Measurements from ENCODE around the gene POU6F1. TPM values are rescaled to one million over a fixed set of nuclear protein-coding genes. Genes with fewer than 3 reads are reported as not detected.

The POU6F1 gene
- total and polyA plus RNA-seq, 9 donors: 11.8 to 48.8 (median 28.9) TPM

DNA sequence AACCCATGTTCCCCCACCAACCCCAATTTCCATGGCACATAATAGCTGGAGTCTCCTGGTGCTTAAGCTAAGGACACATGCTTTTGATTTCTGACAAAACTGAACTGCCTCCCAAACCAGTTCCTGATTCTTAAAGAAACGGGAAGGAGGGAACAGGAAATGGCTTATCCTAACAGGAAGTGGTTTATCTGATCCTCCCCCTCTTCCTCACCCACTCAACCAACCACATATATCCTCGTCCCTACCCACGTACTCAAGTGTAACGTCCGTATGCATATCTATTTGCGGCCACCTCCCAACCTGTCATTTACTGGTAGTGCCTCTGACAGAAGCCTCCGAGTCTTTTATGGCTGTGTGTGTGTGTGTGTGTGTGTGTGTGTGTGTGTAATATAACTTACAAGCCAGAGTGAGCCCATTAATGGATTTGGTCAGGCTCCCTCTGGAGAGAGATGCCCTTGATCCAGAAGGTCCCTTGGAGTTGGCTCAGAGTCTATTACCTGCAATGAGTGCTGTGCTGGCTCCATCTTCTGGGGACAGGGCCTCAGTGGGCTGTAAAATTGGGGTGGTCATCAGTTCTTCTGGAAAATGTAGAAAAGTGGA is 28.5 kb upstream of the POU6F1 start:
- WGBS, 3 donors: 33 to 41% (median 40%) methylated on average over 7 of the region's 7 CpGs
- Histone ChIP-seq H3K36me3 (no peaks in the 10 kb centered on the region), H3K4me3 (no peak overlapping the region), H3K9me3 (no peaks in the 10 kb centered on the region), H3K27ac (no peak overlapping the region), H3K4me1 (ENCODE audit: insufficient read depth) (peaks cover 4% of the 10 kb centered on the region), H3K27me3 (no peaks in the 10 kb centered on the region)
- intact Hi-C loops (cut with DNase I): no loop called here
- TF ChIP-seq EP300 (IDR thresholded peaks at IDR 0.05): no peak
- no peak for TF ChIP-seq POLR2A (IDR thresholded peaks at IDR 0.05)
- TF ChIP-seq, protein P1, sequence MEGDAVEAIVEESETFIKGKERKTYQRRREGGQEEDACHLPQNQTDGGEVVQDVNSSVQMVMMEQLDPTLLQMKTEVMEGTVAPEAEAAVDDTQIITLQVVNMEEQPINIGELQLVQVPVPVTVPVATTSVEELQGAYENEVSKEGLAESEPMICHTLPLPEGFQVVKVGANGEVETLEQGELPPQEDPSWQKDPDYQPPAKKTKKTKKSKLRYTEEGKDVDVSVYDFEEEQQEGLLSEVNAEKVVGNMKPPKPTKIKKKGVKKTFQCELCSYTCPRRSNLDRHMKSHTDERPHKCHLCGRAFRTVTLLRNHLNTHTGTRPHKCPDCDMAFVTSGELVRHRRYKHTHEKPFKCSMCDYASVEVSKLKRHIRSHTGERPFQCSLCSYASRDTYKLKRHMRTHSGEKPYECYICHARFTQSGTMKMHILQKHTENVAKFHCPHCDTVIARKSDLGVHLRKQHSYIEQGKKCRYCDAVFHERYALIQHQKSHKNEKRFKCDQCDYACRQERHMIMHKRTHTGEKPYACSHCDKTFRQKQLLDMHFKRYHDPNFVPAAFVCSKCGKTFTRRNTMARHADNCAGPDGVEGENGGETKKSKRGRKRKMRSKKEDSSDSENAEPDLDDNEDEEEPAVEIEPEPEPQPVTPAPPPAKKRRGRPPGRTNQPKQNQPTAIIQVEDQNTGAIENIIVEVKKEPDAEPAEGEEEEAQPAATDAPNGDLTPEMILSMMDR (IDR thresholded peaks at IDR 0.05): no peak
- no peak for DNase-seq

DNA sequence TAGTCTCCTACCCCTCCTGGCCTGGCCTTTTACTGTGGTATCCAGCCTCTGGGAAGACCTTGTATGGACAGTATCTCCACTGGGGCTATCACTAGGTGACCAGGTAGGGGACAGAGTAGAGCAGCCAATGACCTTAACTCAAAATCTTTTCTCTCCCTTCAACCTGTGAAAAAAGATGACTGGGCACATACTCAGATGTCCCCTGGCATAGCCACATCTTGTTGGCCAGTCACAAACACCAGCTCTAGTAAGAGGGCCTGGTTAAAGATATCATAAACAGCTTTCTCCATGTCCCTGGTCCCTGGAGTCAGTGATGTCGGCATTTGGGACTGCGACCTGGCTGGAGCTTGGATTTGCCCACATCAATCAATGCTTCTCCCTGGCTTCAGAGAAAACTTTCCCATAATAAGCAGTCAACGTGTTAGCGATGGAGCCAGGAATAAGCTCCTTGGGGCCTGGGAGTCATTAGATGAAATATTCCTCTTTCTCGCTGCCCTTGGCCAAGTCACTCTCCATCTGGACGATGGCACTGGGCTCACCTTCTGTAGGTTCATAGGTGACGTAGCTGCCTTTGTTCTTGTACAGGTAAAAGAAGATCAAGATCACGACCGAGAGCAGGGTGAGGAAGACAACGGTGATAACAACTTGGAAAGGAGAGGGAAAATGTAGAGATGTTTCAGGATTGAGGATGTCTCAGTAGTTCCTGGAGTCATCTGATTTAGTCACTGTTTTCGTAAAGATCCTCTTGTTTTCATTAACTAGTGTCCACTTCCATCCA is 27.8 kb upstream of the POU6F1 start:
- TF ChIP-seq, protein P1 (IDR thresholded peaks at IDR 0.05): no peak
- TF ChIP-seq EP300 (IDR thresholded peaks at IDR 0.05): no peak
- TF ChIP-seq POLR2A (IDR thresholded peaks at IDR 0.05): no peak
- intact Hi-C loops (cut with DNase I): no loop called here
- Histone ChIP-seq H3K9me3 (no peaks in the 10 kb centered on the region), H3K27ac (no peak overlapping the region), H3K27me3 (no peaks in the 10 kb centered on the region), H3K4me3 (no peak overlapping the region), H3K36me3 (no peaks in the 10 kb centered on the region), H3K4me1 (ENCODE audit: insufficient read depth) (peaks cover 4% of the 10 kb centered on the region)
- 93 to 94% (median 93%) methylated on average over 11 of the region's 11 CpGs for WGBS, 3 donors
- DNase-seq: no peak

DNA sequence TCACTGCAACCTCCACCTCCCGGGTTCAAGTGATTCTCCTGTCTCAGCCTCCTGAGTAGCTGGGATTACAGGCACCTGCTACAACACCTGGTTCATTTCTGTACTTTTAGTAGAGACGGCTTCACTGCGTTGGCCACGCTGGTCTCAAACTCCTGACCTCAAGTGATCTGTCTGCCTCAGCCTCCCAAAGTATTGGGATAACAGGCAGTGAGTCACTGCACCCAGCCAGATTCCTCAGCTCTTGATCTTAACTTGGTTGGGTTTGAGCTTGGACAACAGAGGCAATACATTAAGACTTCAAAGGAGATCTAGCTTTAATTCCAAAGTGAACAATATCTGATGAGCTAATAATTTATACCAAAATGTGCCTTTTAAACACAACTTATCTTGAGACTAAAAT is 26.4 kb upstream of the POU6F1 start:
- Histone ChIP-seq H3K4me3 (no peak overlapping the region), H3K4me1 (ENCODE audit: insufficient read depth) (peaks cover 6% of the 10 kb centered on the region), H3K9me3 (no peaks in the 10 kb centered on the region), H3K27me3 (no peaks in the 10 kb centered on the region), H3K36me3 (no peaks in the 10 kb centered on the region), H3K27ac (no peak overlapping the region)
- intact Hi-C loops (cut with DNase I): no loop called here
- no peak for DNase-seq
- WGBS, 3 donors: 55 to 83% (median 81%) methylated on average over 4 of the region's 4 CpGs
- TF ChIP-seq POLR2A (IDR thresholded peaks at IDR 0.05) (no peak), EP300 (IDR thresholded peaks at IDR 0.05) (no peak)
- TF ChIP-seq, protein P1 (IDR thresholded peaks at IDR 0.05): no peak

DNA sequence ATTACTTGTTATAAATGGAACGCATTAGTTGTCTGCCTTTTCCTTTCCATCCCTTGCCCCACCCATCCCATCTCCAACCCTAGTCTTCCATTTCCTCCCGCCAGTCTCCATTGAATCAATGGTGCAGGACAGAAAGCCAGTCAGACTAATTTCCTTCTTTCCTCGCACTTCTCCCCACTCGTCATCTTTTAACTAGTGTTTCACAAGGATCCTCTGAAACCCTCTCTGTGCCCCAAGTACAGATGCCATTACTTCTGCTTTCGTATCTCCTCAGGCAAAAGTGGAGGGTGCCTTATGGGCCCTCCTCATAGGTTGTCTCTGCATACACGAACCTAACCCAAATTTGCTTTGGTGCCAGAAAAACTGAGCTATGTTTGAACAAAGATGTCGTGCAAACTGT is 25.0 kb upstream of the POU6F1 start:
- peaks cover 7% of the 10 kb centered on the region for H3K4me1 ChIP-seq (ENCODE audit: insufficient read depth)
- no peak overlapping the region for H3K27ac ChIP-seq
- H3K9me3 ChIP-seq: no peaks in the 10 kb centered on the region
- 72 to 79% (median 72%) methylated on average over 7 of the region's 7 CpGs for WGBS, 3 donors
- TF ChIP-seq, protein P1 (IDR thresholded peaks at IDR 0.05): no peak
- TF ChIP-seq POLR2A (IDR thresholded peaks at IDR 0.05) (no peak), EP300 (IDR thresholded peaks at IDR 0.05) (no peak)
- H3K36me3 ChIP-seq: no peaks in the 10 kb centered on the region
- intact Hi-C loops (cut with DNase I): no loop called here
- H3K27me3 ChIP-seq: no peaks in the 10 kb centered on the region
- no peak for DNase-seq
- no peak overlapping the region for H3K4me3 ChIP-seq
